NCI-H510A treated with DMSO at 0.1 percent for 48 hours (cell line): ENCODE data around the gene LEKR1.
"Not testable (repeated sequence)": the region's sequence is repeated elsewhere in the genome, so short reads cannot be mapped to it uniquely, and the experiment has no call there.

Experiments used
- DNase-seq: peaks from one replicate; lab custom pipeline; 2025; lab: John Stamatoyannopoulos, UW

The LEKR1 gene

GRCh38 chr3:156908398-156908797 is 82.2 kb downstream of the LEKR1 start:
- no peak for DNase-seq

GRCh38 chr3:156910022-156910421 is 83.9 kb downstream of the LEKR1 start:
- no peak for DNase-seq

GRCh38 chr3:156910831-156911230 is 84.7 kb downstream of the LEKR1 start:
- DNase-seq: not testable (repeated sequence)

- DNase-seq: not testable (repeated sequence)
Observed at GRCh38 chr3:156914300-156914699, 88.1 kb downstream of the LEKR1 start.

GRCh38 chr3:156915372-156915771 is 89.2 kb downstream of the LEKR1 start:
- DNase-seq: no peak

- DNase-seq: no peak
Observed at GRCh38 chr3:156918746-156919145, 92.6 kb downstream of the LEKR1 start.

GRCh38 chr3:156919818-156920217 is 93.7 kb downstream of the LEKR1 start:
- DNase-seq: no peak

GRCh38 chr3:156920399-156920798 is 94.2 kb downstream of the LEKR1 start:
- no peak for DNase-seq

GRCh38 chr3:156923349-156923748 is 97.2 kb downstream of the LEKR1 start:
- DNase-seq: no peak

GRCh38 chr3:156938724-156939123 is 112.6 kb downstream of the LEKR1 start:
- DNase-seq: no peak

GRCh38 chr3:156939315-156939714 is 113.2 kb downstream of the LEKR1 start:
- no peak for DNase-seq

GRCh38 chr3:156941311-156941710 is 115.2 kb downstream of the LEKR1 start:
- DNase-seq: no peak

- no peak for DNase-seq
Observed at GRCh38 chr3:156948402-156949210, 122.5 kb downstream of the LEKR1 start.

GRCh38 chr3:156952011-156952410 is 125.9 kb downstream of the LEKR1 start:
- DNase-seq: no peak

GRCh38 chr3:156957715-156958114 is 131.6 kb downstream of the LEKR1 start:
- DNase-seq: no peak

GRCh38 chr3:156963096-156963495 is 136.9 kb downstream of the LEKR1 start:
- DNase-seq: no peak

- DNase-seq: no peak
Observed at GRCh38 chr3:156964577-156964976, 138.4 kb downstream of the LEKR1 start.

- DNase-seq: not testable (repeated sequence)
Observed at GRCh38 chr3:156966349-156966748, 140.2 kb downstream of the LEKR1 start.

- DNase-seq: no peak
Observed at GRCh38 chr3:156973954-156974353, 147.8 kb downstream of the LEKR1 start.

GRCh38 chr3:156974931-156975330 is 148.8 kb downstream of the LEKR1 start:
- DNase-seq: no peak

GRCh38 chr3:156975721-156976120 is 149.6 kb downstream of the LEKR1 start:
- no peak for DNase-seq

GRCh38 chr3:156976933-156977332 is 150.8 kb downstream of the LEKR1 start:
- no peak for DNase-seq

GRCh38 chr3:156978481-156978961 is 152.4 kb downstream of the LEKR1 start:
- no peak for DNase-seq

GRCh38 chr3:156981005-156981404 is 154.9 kb downstream of the LEKR1 start:
- no peak for DNase-seq
